ENCODE results near the gene ADAMTSL5.

DNA sequence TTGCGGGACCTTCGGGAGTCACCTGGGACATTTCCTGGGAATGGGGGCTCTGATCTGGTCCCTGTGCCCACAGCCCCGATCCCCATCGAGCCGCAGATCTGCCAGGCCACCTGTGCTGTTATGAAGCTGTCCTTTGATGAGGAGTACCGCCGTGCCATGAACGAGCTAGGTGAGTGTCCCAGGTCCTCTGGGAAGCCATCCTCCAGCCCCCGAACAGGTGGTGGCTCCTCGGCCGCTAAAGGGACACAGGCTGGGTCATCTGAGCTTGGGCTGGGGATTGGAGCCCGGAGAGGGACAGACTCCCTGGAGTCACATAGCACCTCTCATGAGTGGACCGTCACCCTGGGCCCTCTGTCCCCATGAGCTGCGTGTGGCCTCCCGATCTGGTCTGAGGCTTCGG is 54.9 kb downstream of the ADAMTSL5 start:
- TF ChIP-seq, protein P1, sequence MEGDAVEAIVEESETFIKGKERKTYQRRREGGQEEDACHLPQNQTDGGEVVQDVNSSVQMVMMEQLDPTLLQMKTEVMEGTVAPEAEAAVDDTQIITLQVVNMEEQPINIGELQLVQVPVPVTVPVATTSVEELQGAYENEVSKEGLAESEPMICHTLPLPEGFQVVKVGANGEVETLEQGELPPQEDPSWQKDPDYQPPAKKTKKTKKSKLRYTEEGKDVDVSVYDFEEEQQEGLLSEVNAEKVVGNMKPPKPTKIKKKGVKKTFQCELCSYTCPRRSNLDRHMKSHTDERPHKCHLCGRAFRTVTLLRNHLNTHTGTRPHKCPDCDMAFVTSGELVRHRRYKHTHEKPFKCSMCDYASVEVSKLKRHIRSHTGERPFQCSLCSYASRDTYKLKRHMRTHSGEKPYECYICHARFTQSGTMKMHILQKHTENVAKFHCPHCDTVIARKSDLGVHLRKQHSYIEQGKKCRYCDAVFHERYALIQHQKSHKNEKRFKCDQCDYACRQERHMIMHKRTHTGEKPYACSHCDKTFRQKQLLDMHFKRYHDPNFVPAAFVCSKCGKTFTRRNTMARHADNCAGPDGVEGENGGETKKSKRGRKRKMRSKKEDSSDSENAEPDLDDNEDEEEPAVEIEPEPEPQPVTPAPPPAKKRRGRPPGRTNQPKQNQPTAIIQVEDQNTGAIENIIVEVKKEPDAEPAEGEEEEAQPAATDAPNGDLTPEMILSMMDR (IDR thresholded peaks at IDR 0.05; ENCODE audit: insufficient read depth, low read length, poor library complexity, severe bottlenecking) = no peak
- no peak for TF ChIP-seq EZH2phosphoT487 (conservative IDR thresholded peaks at IDR 0.05; ENCODE audit: low read length)

Data from SU-DHL-6 (cell line).